Osteoblast (primary cell): Measurements from ENCODE around the gene SESTD1. TPM values are rescaled to one million over a fixed set of nuclear protein-coding genes. Genes with fewer than 3 reads are reported as not detected.

Experiments
- DNase-seq: peaks from one replicate; pipeline ENCODE4 v3.0.0; 2011; ENCODE audit warnings: low spot score, mixed read lengths; ENCODE audit not compliant: insufficient read length; ENCODE audit errors: missing footprints
- H2AFZ ChIP-seq: 2 replicates; pipeline ENCODE4 v1.6.0; 2011; ENCODE audit warnings: mild to moderate bottlenecking, low read length
- H3K27ac ChIP-seq: 2 replicates; pipeline ENCODE4 v1.5.1; 2011; ENCODE audit warnings: mild to moderate bottlenecking, low read depth, low read length, moderate library complexity
- H3K27me3 ChIP-seq: 2 replicates; pipeline ENCODE4 v1.6.0; 2012; ENCODE audit warnings: mild to moderate bottlenecking, control low read depth, inconsistent platforms, low read length, moderate library complexity; ENCODE audit not compliant: insufficient read depth
- H3K36me3 ChIP-seq: 2 replicates; pipeline ENCODE4 v1.5.1; 2011; ENCODE audit warnings: mild to moderate bottlenecking, low read length, control low read depth, moderate library complexity; ENCODE audit not compliant: insufficient read depth
- H3K4me1 ChIP-seq: 2 replicates; pipeline ENCODE4 v1.5.1; 2011; ENCODE audit warnings: mild to moderate bottlenecking, low read length, control low read depth, moderate library complexity; ENCODE audit not compliant: insufficient read depth
- H3K4me2 ChIP-seq: 2 replicates; pipeline ENCODE4 v1.6.0; 2011; ENCODE audit warnings: mild to moderate bottlenecking, low read length; ENCODE audit not compliant: insufficient read depth
- H3K4me3 ChIP-seq: fragments of 200-600 bp; sonication (generic); 3 replicates; pipeline ENCODE4 v1.5.1; 2012; ENCODE audit warnings: mild to moderate bottlenecking, low read length, inconsistent platforms; ENCODE audit not compliant: insufficient read depth
- H3K79me2 ChIP-seq: 2 replicates; pipeline ENCODE4 v1.6.0; 2012; ENCODE audit warnings: mild to moderate bottlenecking, low read length, control low read depth, inconsistent platforms; ENCODE audit not compliant: insufficient read depth
- H3K9me3 ChIP-seq: 2 replicates; pipeline ENCODE4 v1.5.1; 2011; ENCODE audit warnings: low read depth, low read length, control low read depth
- H4K20me1 ChIP-seq: 2 replicates; pipeline ENCODE4 v1.6.0; 2012; ENCODE audit warnings: mild to moderate bottlenecking, low read length, control low read depth; ENCODE audit not compliant: insufficient read depth
- total RNA-seq: library from RNA; depleted of rRNA; stranded (reverse); fragments of >200 nt; gene quantifications from 2 replicates; pipeline ENCODE4 v1.2.3, GENCODE V29; 2012
- TF ChIP-seq, protein P1 (sequence below): IDR thresholded peaks from 2 replicates; pipeline ENCODE4 v1.5.1; 2011; ENCODE audit warnings: mild to moderate bottlenecking, low read depth, low read length, moderate library complexity; ENCODE audit errors: extremely low read depth

The SESTD1 gene, protein sequence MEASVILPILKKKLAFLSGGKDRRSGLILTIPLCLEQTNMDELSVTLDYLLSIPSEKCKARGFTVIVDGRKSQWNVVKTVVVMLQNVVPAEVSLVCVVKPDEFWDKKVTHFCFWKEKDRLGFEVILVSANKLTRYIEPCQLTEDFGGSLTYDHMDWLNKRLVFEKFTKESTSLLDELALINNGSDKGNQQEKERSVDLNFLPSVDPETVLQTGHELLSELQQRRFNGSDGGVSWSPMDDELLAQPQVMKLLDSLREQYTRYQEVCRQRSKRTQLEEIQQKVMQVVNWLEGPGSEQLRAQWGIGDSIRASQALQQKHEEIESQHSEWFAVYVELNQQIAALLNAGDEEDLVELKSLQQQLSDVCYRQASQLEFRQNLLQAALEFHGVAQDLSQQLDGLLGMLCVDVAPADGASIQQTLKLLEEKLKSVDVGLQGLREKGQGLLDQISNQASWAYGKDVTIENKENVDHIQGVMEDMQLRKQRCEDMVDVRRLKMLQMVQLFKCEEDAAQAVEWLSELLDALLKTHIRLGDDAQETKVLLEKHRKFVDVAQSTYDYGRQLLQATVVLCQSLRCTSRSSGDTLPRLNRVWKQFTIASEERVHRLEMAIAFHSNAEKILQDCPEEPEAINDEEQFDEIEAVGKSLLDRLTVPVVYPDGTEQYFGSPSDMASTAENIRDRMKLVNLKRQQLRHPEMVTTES
- total RNA-seq: 45.1 and 51.0 TPM in 2 replicates

DNA sequence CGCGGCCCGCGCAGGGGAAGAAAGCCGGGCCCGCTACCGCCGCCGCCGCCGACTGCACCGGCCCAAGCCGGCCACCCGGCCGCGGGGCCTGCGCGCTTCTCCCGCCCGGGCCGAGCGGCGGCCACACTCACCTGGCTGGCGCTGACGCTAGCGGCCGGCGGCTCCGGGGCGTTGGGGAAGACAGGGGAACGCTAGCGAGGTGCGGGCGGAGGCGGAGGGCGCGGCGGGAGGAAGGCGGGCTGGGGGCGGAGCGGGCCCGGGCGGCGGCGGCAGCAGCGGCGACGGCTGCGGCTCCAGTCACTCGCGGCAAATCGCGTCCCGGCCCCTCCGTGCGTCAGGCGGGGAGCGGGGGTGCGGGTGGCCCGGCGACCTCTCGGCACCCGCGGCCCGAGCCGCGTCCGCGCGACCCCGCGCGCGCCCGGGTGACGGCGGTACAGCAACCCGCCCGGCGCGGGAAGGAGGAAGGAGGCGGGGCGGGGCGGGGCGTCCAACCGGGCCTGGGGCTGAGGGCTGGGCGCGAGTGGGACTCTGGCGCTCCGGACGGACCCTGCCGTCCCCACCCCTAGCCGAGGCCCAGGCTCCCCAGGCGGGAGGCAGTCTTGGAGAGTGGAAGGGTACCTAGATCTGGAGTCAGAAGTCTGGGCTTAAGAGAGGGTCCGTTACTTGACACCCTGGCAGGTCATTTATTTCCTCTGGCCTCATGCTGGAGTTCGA lies at the start of gene SESTD1:
Gene SESTD1 (minus strand): TSS at position 465 of the 714 bp plus-strand sequence. CDS start 72,991 bp downstream, outside the sequence.
- H2AFZ ChIP-seq: peak within 1 kb of the TSS; percentile 88
- peak within 1 kb of the TSS; percentile 88 for H3K27ac ChIP-seq
- peaks cover 45% of the 10 kb centered on the region for H3K79me2 ChIP-seq
- peak within 1 kb of the TSS; percentile 98 for H3K4me2 ChIP-seq
- DNase-seq: peak; percentile 88
- peak within 1 kb of the TSS; percentile 87 for H3K4me3 ChIP-seq
- no peaks in the 10 kb centered on the region for H4K20me1 ChIP-seq
- TF ChIP-seq, protein P1, sequence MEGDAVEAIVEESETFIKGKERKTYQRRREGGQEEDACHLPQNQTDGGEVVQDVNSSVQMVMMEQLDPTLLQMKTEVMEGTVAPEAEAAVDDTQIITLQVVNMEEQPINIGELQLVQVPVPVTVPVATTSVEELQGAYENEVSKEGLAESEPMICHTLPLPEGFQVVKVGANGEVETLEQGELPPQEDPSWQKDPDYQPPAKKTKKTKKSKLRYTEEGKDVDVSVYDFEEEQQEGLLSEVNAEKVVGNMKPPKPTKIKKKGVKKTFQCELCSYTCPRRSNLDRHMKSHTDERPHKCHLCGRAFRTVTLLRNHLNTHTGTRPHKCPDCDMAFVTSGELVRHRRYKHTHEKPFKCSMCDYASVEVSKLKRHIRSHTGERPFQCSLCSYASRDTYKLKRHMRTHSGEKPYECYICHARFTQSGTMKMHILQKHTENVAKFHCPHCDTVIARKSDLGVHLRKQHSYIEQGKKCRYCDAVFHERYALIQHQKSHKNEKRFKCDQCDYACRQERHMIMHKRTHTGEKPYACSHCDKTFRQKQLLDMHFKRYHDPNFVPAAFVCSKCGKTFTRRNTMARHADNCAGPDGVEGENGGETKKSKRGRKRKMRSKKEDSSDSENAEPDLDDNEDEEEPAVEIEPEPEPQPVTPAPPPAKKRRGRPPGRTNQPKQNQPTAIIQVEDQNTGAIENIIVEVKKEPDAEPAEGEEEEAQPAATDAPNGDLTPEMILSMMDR: no peak
- no peaks in the 10 kb centered on the region for H3K27me3 ChIP-seq
- H3K9me3 ChIP-seq: no peaks in the 10 kb centered on the region
- H3K36me3 ChIP-seq: no peaks in the 10 kb centered on the region
- peaks cover 39% of the 10 kb centered on the region for H3K4me1 ChIP-seq

GRCh38 chr2:179313057-179313456 lies 48.4 kb upstream of the SESTD1 start:
- no peaks in the 10 kb centered on the region for H3K9me3 ChIP-seq
- H2AFZ ChIP-seq: no peak overlapping the region
- H3K4me2 ChIP-seq: no peak overlapping the region
- DNase-seq: no peak
- no peak overlapping the region for H3K4me3 ChIP-seq
- TF ChIP-seq, protein P1: no peak
- no peaks in the 10 kb centered on the region for H4K20me1 ChIP-seq
- no peaks in the 10 kb centered on the region for H3K27me3 ChIP-seq
- no peaks in the 10 kb centered on the region for H3K36me3 ChIP-seq
- H3K79me2 ChIP-seq: no peaks in the 10 kb centered on the region
- no peaks in the 10 kb centered on the region for H3K4me1 ChIP-seq
- H3K27ac ChIP-seq: no peak overlapping the region

DNA sequence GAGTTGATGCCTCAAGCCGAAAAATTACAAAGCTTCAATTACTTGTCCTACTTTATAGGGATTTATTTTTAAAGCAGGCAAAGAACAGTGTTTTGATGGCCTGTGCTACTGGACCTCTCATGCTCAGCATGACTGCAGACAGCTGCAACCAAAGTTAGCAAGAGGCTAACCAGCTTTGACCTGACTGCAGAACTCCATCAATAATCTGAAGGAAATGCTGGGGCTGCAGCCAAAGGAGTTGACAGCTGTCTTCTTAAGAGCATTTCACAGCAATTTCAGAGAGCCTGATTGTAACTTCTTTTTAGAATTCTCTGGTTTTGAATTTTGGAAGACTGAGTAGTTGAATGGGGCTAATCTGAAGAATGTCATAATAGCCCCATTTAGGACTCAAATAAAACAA lies 46.5 kb upstream of the SESTD1 start:
- no peaks in the 10 kb centered on the region for H3K36me3 ChIP-seq
- DNase-seq: no peak
- no peaks in the 10 kb centered on the region for H3K27me3 ChIP-seq
- no peak overlapping the region for H3K27ac ChIP-seq
- no peak overlapping the region for H3K4me3 ChIP-seq
- no peaks in the 10 kb centered on the region for H3K4me1 ChIP-seq
- no peaks in the 10 kb centered on the region for H3K79me2 ChIP-seq
- H2AFZ ChIP-seq: no peak overlapping the region
- TF ChIP-seq, protein P1: no peak
- no peaks in the 10 kb centered on the region for H3K9me3 ChIP-seq
- H4K20me1 ChIP-seq: no peaks in the 10 kb centered on the region
- H3K4me2 ChIP-seq: no peak overlapping the region
